Endothelial cell of umbilical vein (primary cell): ENCODE data around the gene PARD3B. TPM values are rescaled to one million over a fixed set of nuclear protein-coding genes. Genes with fewer than 3 reads are reported as not detected.

Experiments
- BruUV-seq: library from RNA; stranded (reverse); fragments of 400-500 nt; replicated peaks from 2 replicates; lab custom pipeline; 2021; lab: Mats Ljungman, UMichigan
- CTCF ChIA-PET: fragments of 300-600, 350-600 bp; sonication (Branson Sonifier 250); formaldehyde crosslinking; loops from one replicate; lab custom pipeline; 2021; ENCODE audit warnings: antibody characterized with exemption, inconsistent platforms; lab: Charles Lee
- POLR2A ChIA-PET: fragments of 300-600, 350-600 bp; sonication (Branson Sonifier 250); formaldehyde crosslinking; loops from one replicate; lab custom pipeline; 2021; ENCODE audit warnings: antibody characterized with exemption, inconsistent platforms; lab: Charles Lee
- DNase-seq: peaks from one replicate; pipeline ENCODE4 v3.0.0-alpha.2; 2011; ENCODE audit warnings: low read depth, low spot score
- FAIRE-seq: peaks from 2 replicates; lab custom pipeline; 2011; peaks lifted over from hg19 to GRCh38; lab: Jason Lieb, UNC
- H2AFZ ChIP-seq: 2 replicates; pipeline ENCODE4 v1.6.0; 2012; ENCODE audit warnings: low read depth, low read length, control low read depth, inconsistent platforms
- H3K27ac ChIP-seq: 2 replicates; pipeline ENCODE4 v1.5.1; 2011; ENCODE audit warnings: low read depth, mild to moderate bottlenecking, control low read depth, low read length, moderate library complexity; ENCODE audit not compliant: insufficient read depth
- H3K27me3 ChIP-seq, 2 experiments: 2 replicates each; pipeline versions ENCODE4 v1.6.0 to v1.6.1; 2011; ENCODE audit warnings: low read length in 2 of 2, mixed read lengths in 1 of 2; ENCODE audit not compliant: control insufficient read depth in 2 of 2, insufficient read depth in 2 of 2
- H3K36me3 ChIP-seq, 2 experiments: 2 replicates in 1 of 2; 3 replicates in 1 of 2; pipeline ENCODE4 v1.5.1; 2011; ENCODE audit warnings: low read length in 2 of 2, mild to moderate bottlenecking in 1 of 2, moderate library complexity in 1 of 2; ENCODE audit not compliant: control insufficient read depth in 2 of 2, insufficient read depth in 2 of 2; ENCODE audit errors: extremely low read depth in 1 of 2
- H3K4me1 ChIP-seq: 3 replicates; pipeline ENCODE4 v1.5.1; 2011; ENCODE audit warnings: mild to moderate bottlenecking, low read length; ENCODE audit not compliant: control insufficient read depth, insufficient read depth; ENCODE audit errors: extremely low read depth
- H3K4me2 ChIP-seq: 2 replicates; pipeline ENCODE4 v1.6.1; 2011; ENCODE audit warnings: low read length, control low read depth, mixed read lengths; ENCODE audit not compliant: insufficient read depth
- H3K4me3 ChIP-seq, 3 experiments: fragments of 200-600 bp in 1 of 3; sonication (generic), shearing (Covaris generic) in 1 of 3; replicated peaks in 1 of 3; 2 replicates each; pipeline ENCODE4 v1.5.1; 2011 to 2016; ENCODE audit warnings: control low read depth in 3 of 3, low read length in 3 of 3, mild to moderate bottlenecking in 2 of 3, inconsistent platforms in 1 of 3, low read depth in 1 of 3, moderate library complexity in 1 of 3; ENCODE audit not compliant: insufficient read depth in 1 of 3
- H3K79me2 ChIP-seq: 2 replicates; pipeline ENCODE4 v1.6.0; 2012; ENCODE audit warnings: low read length, inconsistent platforms; ENCODE audit not compliant: control insufficient read depth, insufficient read depth
- H3K9ac ChIP-seq: replicated peaks from 2 replicates; pipeline ENCODE3; 2011; ENCODE audit warnings: low read length, control low read depth; ENCODE audit not compliant: insufficient read depth; ENCODE audit errors: extremely low read depth
- H3K9me1 ChIP-seq: replicated peaks from 3 replicates; pipeline ENCODE4 v1.6.0; 2011; ENCODE audit warnings: mild to moderate bottlenecking, low read length; ENCODE audit not compliant: control insufficient read depth, insufficient read depth; ENCODE audit errors: extremely low read depth
- H3K9me3 ChIP-seq: replicated peaks from 2 replicates; pipeline ENCODE4 v1.5.1; 2012; ENCODE audit warnings: low read length, inconsistent platforms; ENCODE audit not compliant: control insufficient read depth, insufficient read depth
- H4K20me1 ChIP-seq: replicated peaks from 2 replicates; pipeline ENCODE3; 2011; ENCODE audit warnings: mild to moderate bottlenecking, low read length; ENCODE audit not compliant: control insufficient read depth, insufficient read depth; ENCODE audit errors: extremely low read depth
- EZH2 ChIP-seq: IDR thresholded peaks from 2 replicates; pipeline ENCODE4 v1.6.1; 2012; ENCODE audit warnings: borderline replicate concordance, low read depth, mild to moderate bottlenecking, moderate library complexity, low read length, inconsistent platforms; ENCODE audit not compliant: severe bottlenecking
- FOS ChIP-seq: IDR thresholded peaks from 2 replicates; pipeline ENCODE4 v1.6.1; 2011; ENCODE audit warnings: mild to moderate bottlenecking, low read length, moderate library complexity, borderline replicate concordance; ENCODE audit not compliant: insufficient read depth
- GATA2 ChIP-seq: IDR thresholded peaks from 2 replicates; pipeline ENCODE4 v1.7.0; 2011; ENCODE audit warnings: low read depth, mild to moderate bottlenecking, moderate library complexity, mixed read lengths, low read length; ENCODE audit not compliant: insufficient read length, insufficient read depth
- JUN ChIP-seq: IDR thresholded peaks from 2 replicates; pipeline ENCODE4 v1.6.1; 2011; ENCODE audit warnings: borderline replicate concordance, low read depth; ENCODE audit not compliant: insufficient read length, insufficient read depth
- MYC ChIP-seq: IDR thresholded peaks from one replicate; pipeline ENCODE4 v1.6.1; 2011; ENCODE audit warnings: mild to moderate bottlenecking, low read depth, low read length
- POLR2A ChIP-seq: IDR thresholded peaks from 2 replicates; pipeline ENCODE4 v1.6.1; 2012; ENCODE audit warnings: low read depth, mild to moderate bottlenecking, control low read depth, low read length
- POLR2AphosphoS5 ChIP-seq: IDR thresholded peaks from 2 replicates; pipeline ENCODE4 v1.6.1; 2012; ENCODE audit warnings: low read depth, mild to moderate bottlenecking, control low read depth, low read length, moderate library complexity; ENCODE audit not compliant: insufficient read depth
- dilution Hi-C: fragments of 300-500 bp; cut with MboI; formaldehyde crosslinking; loops from one replicate; pipeline ENCODE4 v1.15.0; 2019; ENCODE audit warnings: low sequenced_read_pairs; ENCODE audit not compliant: extremely low pct_ligation_motif_present
- intact Hi-C: fragments of 100-400 bp; cut with micrococcal nuclease; formaldehyde crosslinking; loops from one replicate; pipeline ENCODE4 v1.10.0; 2022
- polyA plus RNA-seq, 4 experiments: library from polyadenylated mRNA; depleted of rRNA in 3 of 4; stranded (reverse) in 3 of 4; unstranded in 1 of 4; fragments of >200 nt; gene quantifications; 2 replicates each; pipeline versions ENCODE4 v1.2.1 to v1.2.3, GENCODE V29; 2011 to 2012; ENCODE audit warnings: missing spikeins in 1 of 4
- total RNA-seq: library from RNA; stranded (reverse); gene quantifications from 2 replicates; pipeline ENCODE4 v1.2.3, GENCODE V29; 2021
- TF ChIP-seq, protein P1 (sequence below), 2 donors: IDR thresholded peaks; 1 replicate in 1 of 2; 2 replicates in 1 of 2; pipeline ENCODE4 v1.5.1; 2011; ENCODE audit warnings: low read length in 2 of 2, mild to moderate bottlenecking in 2 of 2, moderate library complexity in 2 of 2, control low read depth in 1 of 2, inconsistent platforms in 1 of 2, low read depth in 1 of 2; ENCODE audit not compliant: insufficient read depth in 1 of 2; ENCODE audit errors: extremely low read depth in 1 of 2
- TF ChIP-seq, protein P2 (sequence below): IDR thresholded peaks from 2 replicates; pipeline ENCODE4 v1.6.1; 2011; ENCODE audit not compliant: insufficient read depth, insufficient read length

Gene PARD3B
- total and polyA plus RNA-seq, 2 donors (not counting 3 experiments of a cell fraction or from before 2014, with no cell fraction given) = 2.2 to 30.9 TPM

DNA sequence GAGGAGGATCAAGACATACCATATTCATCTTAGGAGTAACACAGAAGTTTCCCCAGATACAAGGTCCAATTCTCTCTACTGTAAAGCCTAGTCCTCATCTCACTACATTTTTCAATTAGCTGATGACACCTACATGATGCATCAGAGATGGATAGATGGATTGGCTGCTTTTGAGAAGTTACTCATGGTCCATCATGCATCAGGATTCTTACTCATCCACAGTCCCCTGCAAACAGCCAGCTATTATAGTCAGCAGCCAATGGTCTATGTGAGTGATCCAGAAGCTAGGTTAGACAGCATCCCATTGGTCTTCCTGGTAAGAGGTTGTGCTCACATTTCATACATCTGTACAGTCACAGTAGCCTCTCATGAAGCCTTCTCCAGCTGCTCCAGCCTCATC is 982.5 kb downstream of the PARD3B start:
- H3K36me3 ChIP-seq = no peaks in the 10 kb centered on the region
- no peaks in the 10 kb centered on the region for H3K79me2 ChIP-seq
- H3K9ac ChIP-seq = no peak overlapping the region
- no peaks in the 10 kb centered on the region for H3K9me1 ChIP-seq
- no peaks in the 10 kb centered on the region for H3K4me1 ChIP-seq
- no peak overlapping the region for H2AFZ ChIP-seq
- no peak overlapping the region for H3K4me3 ChIP-seq
- DNase-seq (no peak), FAIRE-seq (no peak)
- H4K20me1 ChIP-seq = no peaks in the 10 kb centered on the region
- no peaks in the 10 kb centered on the region for H3K27me3 ChIP-seq
- POLR2A ChIA-PET = no interaction called here
- no peak overlapping the region for H3K27ac ChIP-seq
- dilution Hi-C loops (no loop called here), intact Hi-C loops (no loop called here)
- CTCF ChIA-PET = interaction anchor here (1.6 kb wide), 1 partner anchor 11 kb away, joined by 4 read pairs; no protein-coding TSS in a partner anchor
- no peaks in the 10 kb centered on the region for H3K9me3 ChIP-seq
- BruUV-seq = no TSS peak
- no peak overlapping the region for H3K4me2 ChIP-seq
- TF ChIP-seq EZH2 (no peak), POLR2A (no peak), FOS (no peak), JUN (no peak), MYC (no peak), GATA2 (no peak), POLR2AphosphoS5 (no peak)
- TF ChIP-seq, protein P1, sequence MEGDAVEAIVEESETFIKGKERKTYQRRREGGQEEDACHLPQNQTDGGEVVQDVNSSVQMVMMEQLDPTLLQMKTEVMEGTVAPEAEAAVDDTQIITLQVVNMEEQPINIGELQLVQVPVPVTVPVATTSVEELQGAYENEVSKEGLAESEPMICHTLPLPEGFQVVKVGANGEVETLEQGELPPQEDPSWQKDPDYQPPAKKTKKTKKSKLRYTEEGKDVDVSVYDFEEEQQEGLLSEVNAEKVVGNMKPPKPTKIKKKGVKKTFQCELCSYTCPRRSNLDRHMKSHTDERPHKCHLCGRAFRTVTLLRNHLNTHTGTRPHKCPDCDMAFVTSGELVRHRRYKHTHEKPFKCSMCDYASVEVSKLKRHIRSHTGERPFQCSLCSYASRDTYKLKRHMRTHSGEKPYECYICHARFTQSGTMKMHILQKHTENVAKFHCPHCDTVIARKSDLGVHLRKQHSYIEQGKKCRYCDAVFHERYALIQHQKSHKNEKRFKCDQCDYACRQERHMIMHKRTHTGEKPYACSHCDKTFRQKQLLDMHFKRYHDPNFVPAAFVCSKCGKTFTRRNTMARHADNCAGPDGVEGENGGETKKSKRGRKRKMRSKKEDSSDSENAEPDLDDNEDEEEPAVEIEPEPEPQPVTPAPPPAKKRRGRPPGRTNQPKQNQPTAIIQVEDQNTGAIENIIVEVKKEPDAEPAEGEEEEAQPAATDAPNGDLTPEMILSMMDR (IDR thresholded peaks at IDR 0.05; ENCODE audit: extremely low read depth in 1 of 2, insufficient read depth in 1 of 2, low read depth in 1 of 2, low read length in 2 of 2) = no peak
- TF ChIP-seq, protein P2, sequence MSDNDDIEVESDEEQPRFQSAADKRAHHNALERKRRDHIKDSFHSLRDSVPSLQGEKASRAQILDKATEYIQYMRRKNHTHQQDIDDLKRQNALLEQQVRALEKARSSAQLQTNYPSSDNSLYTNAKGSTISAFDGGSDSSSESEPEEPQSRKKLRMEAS = no peak
